ENCODE data around the gene KRT20.

DNA sequence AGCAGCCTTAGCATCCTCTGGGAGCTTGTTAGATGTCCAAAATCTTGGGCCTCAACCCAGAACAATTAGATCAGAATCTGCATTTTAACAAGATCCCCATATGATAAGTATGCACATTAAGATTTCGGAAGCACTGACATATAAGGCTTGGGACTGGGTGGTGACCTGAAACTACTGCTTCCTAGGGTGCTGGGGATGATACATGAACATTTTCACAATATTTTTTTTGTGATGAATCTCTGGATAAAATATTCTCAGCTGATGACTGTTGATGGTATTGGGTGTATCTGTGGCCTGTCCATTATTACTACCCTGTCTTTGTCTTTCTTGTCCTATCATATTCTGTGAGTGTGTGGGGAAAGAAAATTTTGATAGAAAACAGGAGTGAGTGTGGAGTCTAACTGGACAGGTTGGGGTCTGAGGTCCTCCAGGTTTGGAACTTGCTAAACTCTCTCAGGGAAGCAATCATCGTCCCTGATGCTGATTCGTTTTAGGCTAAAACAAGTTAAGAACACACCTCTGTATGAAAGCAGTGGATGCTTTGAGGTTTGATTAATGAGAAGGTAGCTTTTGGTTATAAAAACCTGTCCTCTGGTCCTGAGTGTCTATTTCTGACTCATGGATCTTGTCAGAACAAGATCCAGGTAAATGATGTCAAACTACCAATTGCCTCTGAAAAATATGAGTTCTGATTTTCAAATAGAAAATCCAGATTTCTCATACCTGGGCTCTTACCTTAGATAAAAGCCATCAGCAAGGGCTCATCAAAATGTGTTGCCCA lies 29.2 kb upstream of the KRT20 start:
- TF ChIP-seq, protein P1, sequence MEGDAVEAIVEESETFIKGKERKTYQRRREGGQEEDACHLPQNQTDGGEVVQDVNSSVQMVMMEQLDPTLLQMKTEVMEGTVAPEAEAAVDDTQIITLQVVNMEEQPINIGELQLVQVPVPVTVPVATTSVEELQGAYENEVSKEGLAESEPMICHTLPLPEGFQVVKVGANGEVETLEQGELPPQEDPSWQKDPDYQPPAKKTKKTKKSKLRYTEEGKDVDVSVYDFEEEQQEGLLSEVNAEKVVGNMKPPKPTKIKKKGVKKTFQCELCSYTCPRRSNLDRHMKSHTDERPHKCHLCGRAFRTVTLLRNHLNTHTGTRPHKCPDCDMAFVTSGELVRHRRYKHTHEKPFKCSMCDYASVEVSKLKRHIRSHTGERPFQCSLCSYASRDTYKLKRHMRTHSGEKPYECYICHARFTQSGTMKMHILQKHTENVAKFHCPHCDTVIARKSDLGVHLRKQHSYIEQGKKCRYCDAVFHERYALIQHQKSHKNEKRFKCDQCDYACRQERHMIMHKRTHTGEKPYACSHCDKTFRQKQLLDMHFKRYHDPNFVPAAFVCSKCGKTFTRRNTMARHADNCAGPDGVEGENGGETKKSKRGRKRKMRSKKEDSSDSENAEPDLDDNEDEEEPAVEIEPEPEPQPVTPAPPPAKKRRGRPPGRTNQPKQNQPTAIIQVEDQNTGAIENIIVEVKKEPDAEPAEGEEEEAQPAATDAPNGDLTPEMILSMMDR (IDR thresholded peaks at IDR 0.05; ENCODE audit: insufficient read depth, low read depth, low read length): no peak
- TF ChIP-seq EZH2 (IDR thresholded peaks at IDR 0.05; ENCODE audit: insufficient read depth, low read length): no peak

Data from astrocyte (in vitro differentiated cells and primary cell).